A204.1 (cell line): Measurements from ENCODE around the gene ISLR2.
"Not testable (repeated sequence)": the region's sequence is repeated elsewhere in the genome, so short reads cannot be mapped to it uniquely, and the experiment has no call there.

Experiments
- FAIRE-seq: peaks from 2 replicates; lab custom pipeline; 2012; peaks lifted over from hg19 to GRCh38; lab: Jason Lieb, UNC

ISLR2 gene, protein sequence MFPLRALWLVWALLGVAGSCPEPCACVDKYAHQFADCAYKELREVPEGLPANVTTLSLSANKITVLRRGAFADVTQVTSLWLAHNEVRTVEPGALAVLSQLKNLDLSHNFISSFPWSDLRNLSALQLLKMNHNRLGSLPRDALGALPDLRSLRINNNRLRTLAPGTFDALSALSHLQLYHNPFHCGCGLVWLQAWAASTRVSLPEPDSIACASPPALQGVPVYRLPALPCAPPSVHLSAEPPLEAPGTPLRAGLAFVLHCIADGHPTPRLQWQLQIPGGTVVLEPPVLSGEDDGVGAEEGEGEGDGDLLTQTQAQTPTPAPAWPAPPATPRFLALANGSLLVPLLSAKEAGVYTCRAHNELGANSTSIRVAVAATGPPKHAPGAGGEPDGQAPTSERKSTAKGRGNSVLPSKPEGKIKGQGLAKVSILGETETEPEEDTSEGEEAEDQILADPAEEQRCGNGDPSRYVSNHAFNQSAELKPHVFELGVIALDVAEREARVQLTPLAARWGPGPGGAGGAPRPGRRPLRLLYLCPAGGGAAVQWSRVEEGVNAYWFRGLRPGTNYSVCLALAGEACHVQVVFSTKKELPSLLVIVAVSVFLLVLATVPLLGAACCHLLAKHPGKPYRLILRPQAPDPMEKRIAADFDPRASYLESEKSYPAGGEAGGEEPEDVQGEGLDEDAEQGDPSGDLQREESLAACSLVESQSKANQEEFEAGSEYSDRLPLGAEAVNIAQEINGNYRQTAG

DNA sequence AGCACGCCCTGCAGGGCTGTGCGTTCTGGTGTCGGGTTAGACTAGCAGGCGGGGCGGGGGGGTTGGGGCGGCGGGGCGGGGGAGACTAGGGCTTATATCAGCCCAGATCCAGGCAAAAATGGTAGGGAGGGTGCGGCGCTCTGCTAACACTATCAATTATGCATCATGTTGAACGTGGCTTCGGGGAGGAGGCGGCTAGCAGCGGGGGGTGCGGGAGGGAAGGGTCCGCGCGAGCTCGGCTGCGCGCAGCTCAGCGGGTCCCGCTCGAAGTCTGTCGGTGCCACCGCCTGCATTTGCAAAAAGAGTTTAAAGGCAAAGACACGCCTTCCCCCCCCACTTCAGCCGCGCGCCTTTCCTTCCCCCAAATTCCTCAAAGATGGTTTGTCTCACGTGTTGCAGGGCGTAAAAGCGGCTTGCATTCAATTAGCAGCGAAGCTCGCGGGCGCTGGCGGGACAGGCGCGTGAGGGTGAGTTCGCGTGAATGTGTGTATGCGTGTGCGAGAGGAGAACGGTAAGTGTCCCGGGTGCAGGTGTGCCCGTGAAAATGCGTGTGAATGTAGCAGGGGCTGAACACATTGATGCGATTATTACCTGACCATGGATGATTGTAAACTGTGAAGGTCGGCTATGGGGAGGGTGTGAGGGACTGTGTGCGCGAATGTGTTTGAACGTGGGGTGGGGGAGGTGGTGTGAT, at the start of gene ISLR2:
Gene ISLR2, plus strand, starts transcription at position 432 of the 694 bp plus-strand sequence. CDS start 2,169 bp downstream, outside the sequence.
- no peak for FAIRE-seq

DNA sequence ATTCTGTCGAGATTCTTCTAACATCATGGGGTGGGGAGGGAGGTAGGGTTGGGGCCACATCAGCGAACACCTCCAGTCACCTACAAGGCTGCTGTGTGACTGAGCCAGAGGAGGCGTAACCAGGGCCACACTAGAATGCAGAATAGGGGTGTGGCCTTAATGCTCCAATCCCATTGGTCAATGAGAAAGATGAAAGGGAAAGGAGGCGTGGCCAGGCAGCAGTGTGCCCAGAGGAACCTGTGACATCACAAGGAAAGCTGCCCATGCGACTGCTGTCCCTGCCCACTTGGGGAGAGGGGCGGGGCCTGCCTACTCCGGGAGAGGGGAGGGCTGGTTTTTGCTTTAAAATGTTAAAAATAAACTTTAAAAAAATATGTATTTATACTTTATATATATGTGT, 47.9 kb upstream of the ISLR2 start, which contains the start of gene GOLGA6A:
Gene GOLGA6A, minus strand, starts transcription at position 101 of the 400 bp plus-strand sequence. Its CDS starts 41 bp downstream, at position 60.
- FAIRE-seq = not testable (repeated sequence)

DNA sequence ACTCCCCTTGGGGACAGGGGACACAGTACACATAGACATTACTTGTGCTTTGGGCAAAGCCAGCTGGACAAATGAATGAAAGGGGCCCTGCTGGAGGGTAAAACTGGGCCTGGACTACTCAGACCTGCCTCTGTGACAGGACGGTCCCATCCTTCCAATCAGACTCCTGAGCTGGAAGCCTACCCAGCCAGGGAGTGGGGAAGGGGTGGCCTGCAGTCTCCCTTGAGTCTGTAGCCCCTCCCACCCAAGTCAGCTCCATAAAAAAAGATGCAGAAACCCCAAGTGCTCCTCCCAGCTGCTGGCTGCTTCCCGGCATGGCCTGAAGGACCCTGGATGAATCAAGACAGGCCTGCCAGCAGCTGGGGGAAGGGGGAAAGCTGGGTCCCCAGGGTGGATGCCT, 35.8 kb upstream of the ISLR2 start:
- FAIRE-seq = not testable (repeated sequence)

DNA sequence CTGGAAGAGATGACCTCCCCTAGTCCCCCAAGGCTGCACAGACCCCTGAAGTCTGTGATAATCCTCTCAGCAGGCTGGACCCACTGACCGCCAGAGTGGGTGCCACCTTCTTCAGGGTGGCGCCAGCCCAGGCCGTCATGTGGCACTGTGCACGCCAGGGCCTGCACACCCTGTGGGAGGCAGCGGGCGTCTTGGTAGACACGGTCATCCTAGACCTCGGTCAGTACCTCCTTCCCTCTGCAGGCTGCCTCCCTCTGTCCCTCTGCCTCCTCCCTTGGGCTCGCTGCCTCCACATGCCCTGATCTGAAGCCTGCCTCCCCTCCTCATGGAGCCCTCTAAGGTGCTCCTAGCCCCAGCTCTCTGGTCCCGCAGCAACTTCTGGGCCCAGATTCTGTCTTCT, 34.8 kb upstream of the ISLR2 start:
- not testable (repeated sequence) for FAIRE-seq

DNA sequence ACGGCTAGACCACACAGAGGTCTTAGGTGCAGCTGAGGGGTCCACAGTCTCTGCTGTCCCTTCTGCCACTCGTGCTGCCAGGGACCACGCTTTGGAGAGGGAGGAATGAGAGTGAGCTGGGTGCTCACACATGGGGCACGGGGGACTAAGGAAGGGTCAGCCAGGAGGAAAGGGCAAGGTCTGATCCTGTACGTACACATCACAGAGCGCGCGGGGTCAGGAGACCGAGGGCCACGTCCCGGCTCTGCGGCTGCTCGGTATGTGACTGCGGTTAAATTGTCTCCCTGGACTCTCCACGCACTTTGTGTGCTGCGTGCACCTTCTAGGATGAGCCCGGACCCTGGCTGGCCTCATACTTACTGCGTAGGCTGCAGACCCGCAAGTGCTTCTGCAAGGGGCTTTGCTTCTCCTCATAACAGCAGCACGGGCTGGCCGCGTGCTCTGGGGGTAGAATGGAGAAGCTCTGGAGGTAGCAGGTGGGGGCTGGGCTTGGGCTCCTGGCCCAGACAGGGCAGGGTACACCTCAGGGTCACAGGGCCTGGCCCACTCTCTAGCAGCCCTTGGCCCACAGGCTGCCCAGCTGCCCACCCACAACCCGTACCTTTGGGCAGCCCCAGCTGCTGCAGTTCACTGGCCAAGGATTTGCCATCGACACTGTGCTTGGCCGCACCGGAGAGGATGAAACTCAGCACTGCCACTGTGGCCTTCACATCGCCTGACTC, 33.5 kb upstream of the ISLR2 start:
- not testable (repeated sequence) for FAIRE-seq

DNA sequence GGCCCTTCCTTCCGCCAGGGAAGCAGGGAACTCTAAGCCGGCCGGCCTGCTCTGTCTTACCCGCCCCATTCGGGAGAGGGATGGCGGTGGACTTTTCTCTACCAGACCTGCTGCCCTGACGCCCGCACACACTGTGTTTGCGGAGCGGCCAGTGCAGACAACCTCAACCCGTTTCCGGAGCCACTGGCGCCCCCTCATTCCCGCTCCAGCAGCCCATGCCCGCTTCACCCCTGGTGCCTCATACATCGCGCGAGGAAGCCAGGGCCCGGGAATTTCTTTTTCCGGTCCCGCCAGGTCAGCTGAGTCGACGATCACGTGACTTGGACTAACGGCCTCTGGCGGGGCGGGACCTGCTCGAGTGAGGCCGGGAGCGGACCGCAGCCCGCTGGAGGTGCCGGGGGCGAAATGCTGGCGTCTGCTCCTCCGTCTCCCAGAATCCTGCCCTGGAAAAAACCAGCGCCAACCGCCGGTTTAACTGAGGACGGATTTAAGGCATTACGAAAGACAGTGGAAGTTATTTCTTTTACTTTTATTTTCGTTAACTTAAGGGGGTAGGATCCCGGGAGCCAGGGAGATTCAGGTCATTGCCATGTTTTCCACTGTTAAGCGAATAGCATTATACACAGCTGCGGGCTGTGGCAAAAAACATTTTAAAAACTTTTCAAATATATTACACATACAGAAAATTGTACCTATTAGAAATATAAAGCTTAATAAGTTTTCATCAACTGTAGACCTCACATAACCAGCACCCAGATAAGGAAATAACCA, 30.2 kb upstream of the ISLR2 start:
- peak; percentile 34 for FAIRE-seq

DNA sequence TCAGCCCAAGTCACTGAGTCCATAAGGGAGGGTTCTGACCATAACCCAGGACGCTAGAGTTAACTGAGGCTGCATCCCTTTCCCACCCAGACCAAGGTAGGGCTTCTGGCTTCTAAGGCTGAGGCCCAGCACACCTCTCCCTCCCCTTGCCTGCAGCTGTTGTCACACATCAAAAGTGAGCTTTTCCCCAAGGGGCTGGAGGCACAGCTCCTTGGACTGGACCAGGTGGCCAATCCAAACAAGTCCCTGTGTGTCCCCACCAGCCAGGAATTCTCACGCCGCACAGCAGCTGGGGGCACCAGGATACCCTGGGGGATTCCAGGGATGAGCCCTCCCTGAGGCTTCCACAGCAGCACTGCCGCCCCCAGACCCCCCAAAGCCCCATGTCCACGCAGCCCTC, 22.3 kb upstream of the ISLR2 start:
- no peak for FAIRE-seq

DNA sequence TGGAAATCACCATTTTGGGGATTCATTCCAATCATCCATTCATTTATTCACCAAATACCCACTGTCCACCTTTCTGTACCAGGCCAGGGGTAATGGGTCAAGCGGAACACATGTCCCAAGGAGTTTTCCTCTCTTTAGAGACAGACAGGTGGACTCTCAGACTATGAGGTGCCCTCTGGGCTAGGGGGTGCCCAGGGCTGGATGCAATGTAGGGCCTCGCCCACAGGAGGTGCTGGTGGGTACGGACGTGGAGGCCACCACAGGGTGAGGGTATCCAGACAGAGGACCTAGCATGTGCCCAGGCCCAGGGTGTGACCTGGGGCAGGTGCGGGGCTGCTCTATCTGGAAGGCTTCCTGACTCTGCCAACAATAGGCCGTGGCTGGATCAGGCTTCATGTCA, 21.8 kb upstream of the ISLR2 start:
- FAIRE-seq = not testable (repeated sequence)

DNA sequence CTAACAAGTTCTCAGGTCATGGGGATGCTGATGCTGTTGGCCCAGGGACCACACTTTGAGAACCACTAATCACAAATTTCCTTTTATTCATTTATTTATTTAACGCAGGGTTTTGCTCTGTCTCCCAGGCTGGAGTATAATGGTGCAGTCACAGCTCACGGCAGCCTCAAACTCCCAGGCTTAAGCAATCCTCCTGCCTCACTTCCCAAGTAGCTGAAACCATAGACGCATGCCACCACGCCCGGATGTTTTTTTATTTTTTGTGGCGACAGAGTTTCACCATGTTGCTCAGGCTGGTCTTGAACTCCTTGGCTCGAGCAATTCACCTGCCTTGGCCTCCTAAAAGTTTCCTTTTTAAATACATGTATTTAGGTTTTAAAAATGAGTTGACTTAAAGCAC, 20.7 kb upstream of the ISLR2 start:
- no peak for FAIRE-seq

DNA sequence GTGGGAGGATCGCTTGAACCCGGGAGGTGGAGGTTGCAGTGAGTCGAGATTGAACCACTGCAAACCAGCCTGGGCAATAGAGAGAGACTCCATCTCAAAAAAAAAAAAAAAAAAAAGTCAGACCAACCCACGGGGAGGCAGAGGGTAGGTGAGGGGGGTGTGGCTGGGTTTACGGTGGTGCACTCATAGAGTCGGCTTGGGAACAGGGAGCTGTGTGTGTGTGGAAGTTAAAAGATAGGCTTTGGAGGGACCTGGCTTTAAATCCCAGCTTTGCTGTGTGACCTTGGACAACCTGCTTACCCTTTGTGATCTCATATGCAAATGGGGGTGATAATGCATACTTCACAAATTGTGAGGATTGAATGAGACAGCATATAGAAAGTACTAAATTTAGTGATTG, 10.0 kb upstream of the ISLR2 start:
- FAIRE-seq = no peak

DNA sequence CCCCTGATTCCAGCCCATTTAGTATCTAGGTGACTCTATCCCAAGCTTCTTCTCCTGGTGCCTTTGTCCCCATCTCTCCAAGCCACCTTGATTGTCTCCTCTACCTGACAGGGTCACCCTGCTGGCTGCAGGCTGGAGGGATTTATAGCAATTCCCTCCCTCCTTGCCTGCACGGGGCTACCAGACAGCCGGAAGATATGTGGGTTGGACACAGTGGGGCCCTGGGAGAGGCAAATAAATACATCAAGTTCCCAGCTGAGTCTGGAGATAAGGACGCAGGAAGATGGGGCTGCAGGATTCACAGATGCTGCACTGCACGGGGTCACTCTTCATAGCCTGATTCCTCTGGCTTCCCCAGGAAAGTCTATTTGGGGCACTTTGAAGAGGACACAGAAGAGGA, 9.3 kb upstream of the ISLR2 start:
- no peak for FAIRE-seq

DNA sequence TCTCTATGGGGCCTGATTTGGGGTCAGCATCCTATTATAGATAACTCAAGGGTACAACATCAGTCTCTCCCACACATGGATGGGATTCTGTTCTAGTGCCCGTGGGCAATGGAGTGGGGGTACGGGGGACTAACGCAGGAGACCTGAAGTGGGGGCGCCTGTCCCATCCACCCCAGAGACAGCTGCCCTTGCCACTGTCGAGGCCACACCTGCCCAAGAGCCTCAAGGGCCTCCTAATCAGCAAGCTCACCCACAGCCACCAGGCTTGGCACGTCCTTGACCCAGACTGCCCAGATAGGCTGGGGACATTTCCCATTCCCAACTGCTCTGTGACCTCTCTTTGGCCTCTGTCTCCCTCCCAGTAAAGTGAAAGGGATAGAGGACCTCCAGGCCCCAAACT, 8.5 kb upstream of the ISLR2 start:
- FAIRE-seq = no peak

DNA sequence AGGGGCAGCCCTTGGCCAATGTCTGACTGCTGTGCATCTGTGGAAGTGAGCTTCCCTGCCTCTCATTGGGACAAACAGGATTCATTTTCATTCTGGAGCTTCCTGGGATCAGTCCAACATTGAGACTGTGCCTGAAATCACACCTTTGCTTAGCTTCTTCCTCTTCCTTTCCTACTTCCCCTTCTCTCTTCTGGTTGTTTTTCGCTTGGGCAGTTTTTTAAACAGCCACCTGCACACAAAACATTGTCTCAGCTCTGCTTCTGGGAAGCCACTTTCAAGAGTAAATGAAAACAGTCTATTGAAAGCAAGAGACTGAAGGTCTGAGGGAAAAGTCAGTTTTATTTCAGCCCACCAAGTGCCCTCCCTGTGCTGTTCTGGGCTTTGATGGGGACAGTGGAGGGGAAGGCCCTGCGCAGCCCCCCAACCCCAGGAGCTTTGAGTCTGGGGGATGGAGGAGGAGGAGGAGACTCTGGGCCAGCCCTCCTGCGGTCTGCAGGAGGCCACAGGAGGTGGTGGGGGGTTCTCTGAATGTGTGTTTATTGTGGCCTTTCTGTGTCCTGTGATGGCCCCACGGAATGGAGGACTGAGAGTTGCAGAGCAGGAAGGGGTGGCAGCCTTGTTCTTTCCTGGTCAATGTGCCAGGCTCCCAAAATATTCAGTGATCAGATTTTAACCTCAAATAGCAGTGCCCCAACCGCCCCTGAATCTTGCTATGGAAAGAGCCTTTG, 7.8 kb upstream of the ISLR2 start:
- no peak for FAIRE-seq

DNA sequence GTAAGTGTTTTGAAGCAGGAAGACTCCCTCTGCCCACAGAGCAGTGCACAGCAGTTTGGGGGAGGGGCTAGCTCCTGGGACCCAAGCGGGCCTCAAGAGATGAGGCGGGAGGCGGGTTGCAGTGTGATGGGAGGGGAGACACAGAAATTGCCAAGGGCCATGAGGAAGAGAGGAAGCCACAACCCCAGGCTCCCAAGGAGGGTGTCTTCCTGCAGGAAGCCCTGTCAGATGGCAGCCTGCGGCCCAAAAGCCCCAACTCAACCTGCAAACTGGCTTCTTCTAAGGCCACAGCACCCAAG, 7.3 kb upstream of the ISLR2 start:
- no peak for FAIRE-seq

DNA sequence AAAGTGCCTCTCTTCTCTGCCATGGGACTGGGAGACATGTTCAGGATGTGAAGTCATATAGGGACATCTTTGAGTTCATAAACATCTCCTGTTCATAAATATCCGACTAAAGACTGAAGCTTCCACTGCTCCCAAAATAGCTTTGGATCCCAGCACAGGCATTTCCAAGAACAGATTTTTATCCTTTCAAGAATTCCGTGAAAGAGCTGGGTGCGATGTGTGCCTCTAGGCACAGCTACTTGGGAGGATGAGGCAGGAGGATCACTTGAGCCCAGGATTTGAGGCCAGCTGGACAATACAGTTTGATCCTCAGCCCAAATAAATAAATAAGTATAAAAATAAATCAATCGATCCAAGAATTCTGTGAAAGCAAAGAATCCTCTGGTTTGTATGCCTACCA, 6.7 kb upstream of the ISLR2 start:
- FAIRE-seq = no peak

DNA sequence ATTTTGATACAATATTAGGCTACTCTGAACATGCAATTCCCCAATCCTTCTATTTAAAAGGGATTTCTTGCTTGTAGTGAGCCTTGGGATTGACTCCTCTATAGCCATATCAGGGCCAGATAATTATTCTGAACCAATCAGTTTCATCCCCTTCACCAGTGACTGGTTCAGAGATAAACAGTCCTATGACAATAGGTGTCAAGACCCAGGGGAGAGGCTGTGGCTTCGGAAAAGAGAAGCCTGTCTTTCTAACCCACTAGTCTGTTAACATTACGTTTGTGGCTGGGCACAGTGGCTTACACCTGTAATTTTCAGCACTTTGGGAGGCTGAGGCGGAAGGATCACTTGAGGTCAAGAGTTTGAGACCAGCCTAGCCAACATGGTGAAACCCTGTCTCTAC, 6.2 kb upstream of the ISLR2 start:
- no peak for FAIRE-seq

DNA sequence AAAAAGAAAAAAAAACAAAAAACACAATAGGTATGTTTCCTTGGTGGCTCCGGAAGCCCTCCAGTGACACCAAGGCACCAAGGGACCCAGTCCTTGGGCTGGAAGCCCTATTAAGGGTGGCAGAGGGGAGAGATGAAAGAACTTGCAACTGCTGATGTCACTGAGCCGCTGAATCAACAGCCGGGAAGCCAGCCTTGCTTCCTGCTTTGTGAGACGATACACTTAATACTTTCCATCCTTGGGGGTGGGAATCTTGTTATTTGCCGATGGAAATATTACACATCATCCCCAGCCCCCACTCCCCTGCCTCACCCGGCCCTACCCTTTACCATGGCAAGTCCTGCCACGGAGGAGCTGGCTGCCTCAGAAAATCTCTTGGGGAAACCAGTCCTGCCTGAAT, 5.6 kb upstream of the ISLR2 start:
- no peak for FAIRE-seq

DNA sequence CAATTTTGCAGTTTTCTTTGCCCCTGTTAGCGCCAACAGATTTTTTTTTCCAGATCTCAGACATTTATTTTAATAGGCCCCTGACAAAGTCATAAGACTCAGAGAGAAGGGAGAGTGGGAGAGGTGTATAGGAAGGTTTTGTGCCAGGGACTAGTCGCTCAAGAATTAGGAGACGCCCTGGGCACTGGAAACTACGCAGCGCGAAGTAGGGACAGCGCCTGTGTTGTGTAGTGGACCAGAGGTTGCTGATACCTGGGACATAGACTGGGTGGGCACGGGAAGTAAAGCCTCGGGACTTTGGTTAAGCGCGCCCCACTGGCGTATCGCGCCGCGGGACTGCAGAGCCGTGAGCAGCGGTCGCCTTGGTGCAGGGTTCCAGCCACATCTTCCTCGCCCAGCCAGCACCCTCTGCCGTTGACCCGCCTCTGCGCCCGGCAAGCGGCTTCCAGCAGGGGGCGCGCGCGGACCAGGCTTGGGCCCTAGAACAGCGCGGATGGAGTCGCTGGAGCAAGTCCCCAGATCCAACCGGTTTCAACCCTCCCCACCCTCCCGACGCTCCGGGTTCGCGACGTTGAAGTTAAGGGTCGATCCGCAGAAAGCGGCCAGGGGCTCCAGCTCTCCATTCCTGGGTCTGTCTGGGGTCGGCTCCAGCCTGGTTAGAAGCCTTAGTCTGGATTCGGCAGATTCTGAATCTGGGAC, 3.0 kb upstream of the ISLR2 start:
- no peak for FAIRE-seq

DNA sequence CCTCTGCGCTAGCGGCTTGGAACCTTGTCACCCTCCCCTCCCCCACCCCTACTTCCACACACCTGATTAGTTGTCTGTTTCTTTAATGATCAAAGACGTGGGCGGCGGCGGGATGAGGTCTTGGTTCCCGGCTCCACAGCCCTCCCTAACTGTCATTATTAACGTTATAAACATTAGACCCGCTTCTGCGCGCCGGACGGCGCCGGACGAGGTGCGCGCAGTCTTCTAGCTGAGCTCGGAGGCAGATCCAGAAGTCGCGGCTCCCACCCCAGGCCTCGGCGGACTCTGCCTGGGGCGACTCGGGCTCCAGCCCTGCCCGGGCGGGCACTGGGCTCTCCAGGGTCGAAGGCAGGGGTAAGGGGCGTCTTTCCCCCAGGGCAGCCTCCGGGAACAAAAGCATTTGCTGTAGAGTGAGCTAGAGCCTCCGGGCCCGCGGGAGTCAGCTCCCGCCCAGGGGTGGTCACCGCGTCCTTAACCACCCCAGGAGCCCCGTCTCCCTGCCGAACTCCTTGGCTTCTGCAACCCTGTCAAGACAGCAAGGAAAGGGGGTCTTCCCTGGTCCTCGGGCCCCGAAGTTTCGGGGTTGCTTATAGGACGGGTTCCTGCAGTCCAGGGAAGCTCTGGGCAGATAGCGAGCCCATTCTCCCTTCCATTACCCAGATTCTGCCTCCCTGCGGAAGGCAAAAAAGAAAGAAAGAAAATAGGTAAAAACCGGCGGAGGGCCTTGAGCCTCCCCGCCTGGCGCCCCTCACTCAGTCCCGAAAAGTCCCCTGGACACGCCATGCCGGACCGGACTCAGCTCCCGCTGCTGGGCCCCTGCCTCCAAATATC, 2.2 kb upstream of the ISLR2 start:
- FAIRE-seq = no peak
